ENCODE data around the gene DDIT4.
"Not testable (repeated sequence)": the region's sequence is repeated elsewhere in the genome, so short reads cannot be mapped to it uniquely, and the experiment has no call there.

- not testable (repeated sequence) for TF ChIP-seq CTCF, EP300 (IDR thresholded peaks at IDR 0.05)
Observed at GRCh38 chr10:72307711-72308110, 34.0 kb downstream of the DDIT4 start.
